ENCODE measurements around the gene PALS2.

PALS2 gene

DNA sequence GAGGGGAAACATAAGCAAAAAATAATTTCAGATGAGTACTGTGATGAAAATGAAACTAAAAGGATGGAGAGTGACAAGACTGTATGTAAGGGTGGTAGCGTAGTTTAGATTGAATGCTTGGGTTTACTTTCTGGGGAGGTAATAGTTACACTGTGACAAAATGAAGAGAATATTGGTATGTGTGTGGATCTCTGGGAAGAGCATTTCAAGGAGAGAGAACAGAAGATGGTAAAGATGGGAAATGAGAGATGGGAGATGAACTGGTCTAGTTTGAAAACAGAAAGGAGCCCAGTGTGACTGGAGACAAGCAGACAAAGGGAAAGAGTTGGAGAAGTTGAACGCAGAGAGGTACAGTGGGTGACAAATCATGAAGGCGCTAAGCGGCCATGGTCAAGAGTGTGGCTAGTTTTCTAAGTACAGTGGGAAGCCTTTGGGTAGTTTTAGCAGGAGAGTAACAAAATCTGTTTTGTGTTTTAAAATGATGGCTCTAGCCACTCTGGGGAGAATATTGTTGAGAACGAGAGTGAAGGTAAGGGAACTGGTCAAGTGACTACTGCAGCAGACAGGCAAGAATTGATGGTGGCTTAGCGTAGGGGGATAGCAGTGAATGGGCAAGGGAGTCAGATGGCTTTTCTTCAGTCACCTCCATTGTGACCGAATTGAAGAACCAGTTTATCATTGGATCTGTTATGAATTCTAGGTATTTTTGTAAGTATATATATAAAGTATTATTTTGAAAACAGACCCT, 22.6 kb downstream of the PALS2 start:
- no peak for FAIRE-seq

DNA sequence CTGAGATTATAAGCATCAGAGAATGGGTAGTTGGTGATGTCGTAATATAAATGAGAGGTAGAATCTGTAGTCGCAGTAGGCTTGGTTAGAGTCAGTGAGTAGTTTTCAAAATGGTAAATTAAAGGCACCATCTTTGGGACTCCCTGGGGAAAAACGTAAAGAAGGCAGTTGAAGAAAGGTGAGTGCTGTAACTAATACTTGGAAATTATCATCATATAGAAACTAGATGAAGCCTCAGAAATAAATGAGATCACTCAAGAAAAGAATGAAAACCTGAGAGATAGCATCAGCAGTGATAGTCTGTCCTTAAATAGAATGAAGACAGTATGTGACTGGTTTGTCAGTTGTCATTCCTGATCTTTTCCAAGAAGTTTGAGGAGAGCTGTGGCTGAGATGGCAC, 23.8 kb downstream of the PALS2 start:
- FAIRE-seq = no peak

DNA sequence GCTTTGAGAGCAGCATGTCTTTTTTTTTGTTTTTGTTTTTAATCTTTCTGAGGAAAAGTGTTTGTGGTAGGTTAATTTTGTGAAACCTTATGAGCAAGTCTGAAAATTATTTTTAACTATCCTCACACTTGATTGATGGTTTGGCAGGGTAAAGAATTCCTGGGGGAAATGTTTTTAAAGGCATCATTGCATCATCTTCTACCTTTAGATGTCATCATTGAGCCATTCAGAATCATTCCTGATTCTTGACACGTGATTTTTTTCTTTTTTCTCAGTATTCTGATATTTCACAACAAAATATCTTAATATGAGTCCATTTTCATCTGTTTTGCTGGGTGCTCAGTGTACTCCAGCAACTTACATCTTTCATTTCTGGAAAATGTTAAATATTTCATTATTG, 28.3 kb downstream of the PALS2 start:
- FAIRE-seq = no peak

DNA sequence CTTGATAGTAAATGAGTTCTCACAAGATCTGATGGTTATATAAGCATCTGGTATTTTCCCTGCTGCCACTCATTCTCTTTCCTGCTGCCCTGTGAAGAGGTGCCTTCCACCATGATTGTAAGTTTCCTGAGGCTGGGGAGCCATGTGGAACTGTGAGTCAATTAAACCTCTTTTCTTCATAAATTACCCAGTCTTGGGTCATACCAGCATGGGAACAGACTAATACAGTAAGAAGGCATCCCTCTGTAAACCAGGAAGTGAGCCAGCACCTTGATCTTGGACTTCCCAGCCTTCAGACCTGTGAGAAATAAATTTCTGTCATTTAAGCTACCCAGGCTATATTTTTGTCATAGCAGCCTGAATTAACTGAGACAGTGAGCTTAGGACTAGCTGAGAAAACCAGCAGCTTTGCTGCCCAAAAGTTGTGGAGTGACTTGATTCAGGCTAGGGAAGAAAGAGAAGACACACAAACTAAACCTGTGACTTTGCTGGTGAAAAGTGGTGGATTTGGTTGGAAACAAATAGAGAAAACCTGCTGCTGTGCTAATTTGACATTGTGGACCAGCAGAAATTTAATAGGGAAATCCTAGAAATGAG, 29.7 kb downstream of the PALS2 start:
- no peak for FAIRE-seq

DNA sequence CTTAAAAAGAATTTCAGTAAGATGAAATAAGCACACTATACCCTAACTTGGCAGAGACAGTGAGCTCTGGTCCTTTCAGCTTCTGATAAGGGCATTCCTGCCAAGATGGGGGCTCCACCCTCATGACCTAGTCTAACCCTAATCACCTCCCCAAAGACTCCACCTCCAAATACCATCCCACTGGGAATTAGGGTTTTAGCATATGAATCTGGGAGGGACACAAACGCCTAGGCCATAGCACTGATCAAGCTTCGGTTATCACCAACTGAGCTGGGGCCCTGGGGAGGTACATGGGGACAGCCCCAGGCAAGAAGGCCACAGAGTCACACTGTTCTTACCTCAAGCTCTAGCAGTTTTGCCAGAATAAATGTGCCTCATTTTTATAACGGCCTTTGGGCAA, 31.4 kb downstream of the PALS2 start:
- FAIRE-seq = no peak

DNA sequence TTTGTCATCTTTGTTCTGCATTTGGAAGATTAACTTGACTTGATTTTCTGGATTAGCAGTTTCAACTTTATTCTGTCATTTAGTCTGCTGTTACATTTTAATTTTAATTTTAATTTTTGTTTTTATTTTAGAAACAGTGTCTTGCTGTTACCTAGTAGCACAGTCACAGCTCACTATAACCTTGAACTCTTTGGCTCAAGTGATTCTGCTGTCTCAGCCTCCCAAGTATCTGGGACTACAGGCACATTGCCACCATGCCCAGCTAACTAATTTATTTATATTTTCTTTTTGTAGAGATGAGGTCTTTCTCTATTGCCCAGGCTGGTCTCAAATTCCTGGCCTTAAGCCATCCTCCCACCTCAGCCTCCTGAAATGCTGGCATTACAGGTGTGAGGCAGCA, 35.3 kb downstream of the PALS2 start:
- peak; percentile 9 for FAIRE-seq

DNA sequence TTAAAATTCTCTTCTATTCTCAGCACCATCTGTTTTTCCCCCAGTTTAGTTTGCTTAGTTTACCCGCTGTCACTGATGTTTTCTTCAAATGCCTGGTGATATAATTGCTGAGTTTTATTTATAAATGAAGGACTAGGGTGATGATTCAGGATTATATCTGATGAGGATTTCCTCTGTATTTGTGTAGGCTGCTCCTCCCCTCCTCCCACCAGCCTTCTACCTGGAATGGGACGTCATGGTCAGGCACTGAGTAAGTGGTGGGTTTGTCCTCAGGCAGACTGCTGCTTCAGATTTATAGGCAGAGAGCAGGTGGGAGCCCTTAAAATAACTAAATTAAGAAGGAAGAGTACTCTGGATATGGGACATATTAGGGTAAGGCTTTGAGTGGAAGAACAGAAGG, 35.8 kb downstream of the PALS2 start:
- peak; percentile 91 for FAIRE-seq

DNA sequence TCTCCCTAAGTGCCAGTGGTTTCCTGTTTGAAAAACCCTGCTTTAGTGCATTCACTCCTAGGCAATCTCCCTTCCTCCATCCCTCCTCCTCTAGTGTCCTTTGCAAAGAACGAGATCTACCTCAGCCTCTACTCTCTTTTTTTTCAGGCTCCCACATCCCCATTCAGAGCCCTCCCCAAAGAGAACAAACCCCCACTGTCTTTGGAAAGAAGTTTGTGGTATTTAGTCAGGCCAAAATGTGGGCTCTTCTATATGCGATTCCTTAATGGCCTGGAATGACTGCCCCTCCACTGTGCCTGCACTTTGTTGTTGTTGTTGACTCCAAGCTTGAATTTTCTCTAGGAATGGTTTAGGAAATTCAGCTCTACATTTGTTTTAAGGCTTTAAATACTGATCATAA, 36.3 kb downstream of the PALS2 start:
- no peak for FAIRE-seq

DNA sequence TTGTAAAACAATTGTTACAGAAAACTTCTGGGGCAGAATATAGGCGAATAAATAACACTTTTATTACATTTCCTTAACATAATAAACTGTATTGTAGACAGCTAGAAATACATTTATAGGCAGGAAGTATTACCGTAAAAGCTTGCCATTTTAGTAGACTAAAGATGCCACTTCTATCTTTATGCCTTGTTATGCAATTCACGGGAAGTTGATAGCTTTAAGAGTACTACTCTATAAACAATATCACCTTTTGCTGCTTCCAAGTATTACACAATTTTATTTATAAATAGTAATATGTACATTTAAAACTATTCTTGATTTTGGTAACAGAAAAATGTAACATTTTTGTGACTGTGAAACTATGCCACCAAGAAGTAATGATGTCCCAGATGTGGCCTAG, 37.9 kb downstream of the PALS2 start:
- FAIRE-seq = no peak

DNA sequence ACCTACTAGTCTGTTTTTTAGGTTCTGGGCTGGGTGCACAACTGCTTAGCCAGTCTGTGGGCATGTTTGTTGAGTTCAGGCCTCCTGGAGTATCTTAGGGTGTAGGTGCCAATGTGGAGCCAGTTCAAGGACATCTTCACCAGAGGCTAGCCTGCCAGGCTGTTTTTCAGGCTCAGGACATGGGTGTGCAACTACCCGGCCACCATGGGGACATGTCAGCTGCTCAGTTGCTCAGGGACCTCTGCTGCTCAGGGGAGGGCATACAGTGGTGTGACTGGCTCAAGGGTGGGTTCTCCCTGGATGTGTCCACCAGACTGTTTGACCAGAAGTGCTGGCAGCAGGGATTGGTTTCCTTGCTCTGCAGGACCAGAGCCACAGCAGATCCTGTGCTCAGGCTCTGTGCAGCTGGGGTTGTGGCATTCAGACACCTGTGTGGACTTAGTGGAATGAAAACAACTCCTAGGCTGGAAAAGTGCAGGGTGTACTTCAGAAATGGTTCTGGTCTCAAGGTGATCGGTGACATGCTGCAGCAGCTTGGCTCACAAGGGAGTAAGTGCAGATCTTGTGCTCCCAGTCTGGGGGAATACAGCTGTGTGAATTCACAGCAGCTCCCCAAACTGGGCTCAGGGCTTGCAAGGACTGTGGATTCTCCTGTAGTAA, 44.8 kb downstream of the PALS2 start:
- no peak for FAIRE-seq

DNA sequence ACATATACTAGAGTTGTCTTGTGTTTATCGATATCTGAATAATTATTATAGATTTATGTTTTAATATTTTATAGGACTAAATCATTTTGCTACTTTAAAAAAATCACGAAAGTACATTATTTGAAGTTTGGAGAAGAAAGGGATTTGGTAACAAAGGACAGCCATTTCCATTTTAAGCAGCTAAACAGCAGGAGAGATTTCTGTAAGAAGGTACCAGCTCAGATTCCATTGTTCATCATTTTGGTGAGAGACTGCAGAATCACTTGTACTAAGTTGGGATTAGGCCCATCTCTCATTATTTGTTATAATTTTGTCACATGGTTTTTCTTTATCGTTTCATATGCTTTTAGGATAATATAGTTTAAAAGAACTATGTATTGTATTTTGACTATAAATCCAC, 46.7 kb downstream of the PALS2 start:
- no peak for FAIRE-seq

DNA sequence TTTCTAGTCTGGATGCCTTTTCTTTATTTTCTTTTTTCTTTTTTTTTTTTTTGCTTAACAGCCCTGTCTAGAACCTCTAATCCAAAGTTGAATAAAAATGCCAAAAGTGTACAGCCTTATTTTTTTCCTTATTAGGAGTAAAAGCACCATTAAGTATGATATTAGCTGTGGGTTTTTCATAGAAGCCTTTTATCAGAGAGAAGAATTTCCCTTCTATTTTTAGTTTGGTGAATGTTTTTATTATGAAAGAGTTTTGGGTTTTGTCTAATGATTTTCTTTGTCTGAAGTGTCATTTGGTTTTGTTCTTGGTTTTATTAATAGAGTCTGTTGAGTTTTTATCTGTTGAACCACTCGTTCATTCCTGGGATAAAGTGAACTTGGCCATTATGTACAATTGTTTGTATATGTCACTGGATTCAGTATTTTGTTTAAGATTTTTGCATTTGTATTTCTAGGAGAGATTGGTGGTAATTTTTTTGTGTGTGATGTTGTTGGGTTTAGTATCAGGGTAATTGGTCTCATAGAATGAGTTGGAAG, 49.5 kb downstream of the PALS2 start:
- no peak for FAIRE-seq
